ENCODE data around the gene UBAP2. TPM values are rescaled to one million over a fixed set of nuclear protein-coding genes. Genes with fewer than 3 reads are reported as not detected.
"Not testable (repeated sequence)": the region's sequence is repeated elsewhere in the genome, so short reads cannot be mapped to it uniquely, and the experiment has no call there.

Gene UBAP2
- total RNA-seq, 4 donors from 2014 or later: 29.7 to 36.9 (median 34.3) TPM

- Histone ChIP-seq H3K27ac (peak overlapping the region; percentile 85 to 95 (median 92)), H3K27me3 (no peaks in the 10 kb centered on the region), H3K4me1 (peaks cover 0 to 25% (median 16%) of the 10 kb centered on the region in 4 donors), H3K4me3 (peak overlapping the region; percentile 75 to 100 (median 87)), H3K36me3 (no peaks in the 10 kb centered on the region), H3K9me3 (no peaks in the 10 kb centered on the region)
- whole genome bisulfite sequencing, 2 donors: 1% methylated on average over 29 of the region's 29 CpGs
- DNase-seq (ENCODE audit: low spot score in 2 of 2): no peak
- no peak for TF ChIP-seq EP300 (IDR thresholded peaks at IDR 0.05)
- TF ChIP-seq POLR2A (IDR thresholded peaks at IDR 0.05): no peak
- TF ChIP-seq CTCF (IDR thresholded peaks at IDR 0.05): no peak
Measured at GRCh38 chr9:34047864-34048726, 592 bp downstream of the UBAP2 start.

GRCh38 chr9:34046784-34047379 is 1.8 kb downstream of the UBAP2 start:
- no peaks in the 10 kb centered on the region for H3K36me3 ChIP-seq
- TF ChIP-seq EP300 (IDR thresholded peaks at IDR 0.05) (no peak), POLR2A (IDR thresholded peaks at IDR 0.05) (no peak), CTCF (IDR thresholded peaks at IDR 0.05) (no peak)
- H3K27ac ChIP-seq: peak overlapping the region in 1 of 4 donors; percentile 95
- peak overlapping the region in 1 of 4 donors; percentile 100 for H3K4me3 ChIP-seq
- peaks cover 0 to 25% (median 16%) of the 10 kb centered on the region in 4 donors for H3K4me1 ChIP-seq
- DNase-seq (ENCODE audit: low spot score in 2 of 2): no peak
- 57% methylated on average over 5 of the region's 5 CpGs for WGBS, 2 donors
- no peaks in the 10 kb centered on the region for H3K27me3 ChIP-seq
- H3K9me3 ChIP-seq: no peaks in the 10 kb centered on the region

- H3K27me3 ChIP-seq: no peaks in the 10 kb centered on the region
- no peak for TF ChIP-seq CTCF (IDR thresholded peaks at IDR 0.05)
- TF ChIP-seq POLR2A (IDR thresholded peaks at IDR 0.05): no peak
- TF ChIP-seq EP300 (IDR thresholded peaks at IDR 0.05): no peak
- no peaks in the 10 kb centered on the region for H3K36me3 ChIP-seq
- H3K9me3 ChIP-seq: no peaks in the 10 kb centered on the region
- H3K27ac ChIP-seq: no peak overlapping the region
- WGBS, 2 donors: 49 to 56% methylated on average over 3 of the region's 3 CpGs
- peaks cover 0 to 25% (median 16%) of the 10 kb centered on the region in 4 donors for H3K4me1 ChIP-seq
- H3K4me3 ChIP-seq: no peak overlapping the region
- no peak for DNase-seq (ENCODE audit: low spot score in 2 of 2)
Measured at GRCh38 chr9:34045903-34046302, 2.8 kb downstream of the UBAP2 start.

GRCh38 chr9:34042074-34042473 is 6.6 kb downstream of the UBAP2 start:
- H3K27ac ChIP-seq; H3K9me3 ChIP-seq; DNase-seq (ENCODE audit: low spot score in 2 of 2); H3K4me1 ChIP-seq; H3K4me3 ChIP-seq; H3K27me3 ChIP-seq: not testable (repeated sequence)
- peaks cover 0 to 12% (median 0%) of the 10 kb centered on the region in 3 donors for H3K36me3 ChIP-seq
- 93 to 96% methylated on average over 10 of the region's 10 CpGs for WGBS, 2 donors

GRCh38 chr9:34038851-34039250 is 9.8 kb downstream of the UBAP2 start:
- H3K27ac ChIP-seq; H3K4me3 ChIP-seq; H3K27me3 ChIP-seq; H3K9me3 ChIP-seq; DNase-seq (ENCODE audit: low spot score in 2 of 2); H3K4me1 ChIP-seq: not testable (repeated sequence)
- peaks cover 0 to 12% (median 0%) of the 10 kb centered on the region in 3 donors for H3K36me3 ChIP-seq
- WGBS, 2 donors: 98 to 100% methylated on average over 4 to 16 of the region's 37 CpGs

- H3K4me3 ChIP-seq: no peak overlapping the region
- H3K36me3 ChIP-seq: peaks cover 0 to 12% (median 0%) of the 10 kb centered on the region in 3 donors
- no peak for DNase-seq (ENCODE audit: low spot score in 2 of 2)
- H3K27ac ChIP-seq: no peak overlapping the region
- no peaks in the 10 kb centered on the region for H3K9me3 ChIP-seq
- TF ChIP-seq CTCF (IDR thresholded peaks at IDR 0.05) (no peak), POLR2A (IDR thresholded peaks at IDR 0.05) (no peak), EP300 (IDR thresholded peaks at IDR 0.05) (no peak)
- H3K27me3 ChIP-seq: no peaks in the 10 kb centered on the region
- peaks cover 0 to 7% (median 0%) of the 10 kb centered on the region in 4 donors for H3K4me1 ChIP-seq
- WGBS, 2 donors: 75 to 85% methylated on average over 2 of the region's 2 CpGs
Measured at GRCh38 chr9:34037626-34038025, 11.1 kb downstream of the UBAP2 start.

Data from tibial nerve (tissue), 4 donors.